ENCODE measurements around the gene PLK3. TPM values are rescaled to one million over a fixed set of nuclear protein-coding genes. Genes with fewer than 3 reads are reported as not detected.

PLK3 gene
- total RNA-seq, 2 donors from 2014 or later = 389 to 523 TPM

DNA sequence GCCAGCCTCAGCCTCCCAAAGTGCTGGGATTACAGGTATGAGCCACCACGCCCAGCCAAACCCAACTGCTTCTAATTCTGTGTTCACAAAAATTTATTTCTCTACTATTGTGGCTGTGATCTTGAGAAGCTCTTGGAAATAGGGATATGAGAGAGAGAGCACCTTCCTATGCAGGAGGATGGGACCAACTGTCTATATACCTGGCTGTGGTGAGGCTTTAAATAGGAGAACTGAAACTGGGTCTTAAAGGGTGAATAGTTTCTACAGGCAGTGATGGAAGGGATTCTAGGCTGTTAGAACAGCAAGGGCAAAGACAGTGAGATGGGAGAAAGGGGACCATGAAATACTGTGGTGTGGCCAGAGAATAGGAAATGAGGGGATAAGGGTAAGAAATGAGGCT, 51.1 kb downstream of the PLK3 start:
- H3K9me3 ChIP-seq (ENCODE audit: control insufficient read depth, low read length, poor library complexity, severe bottlenecking) = no peaks in the 10 kb centered on the region

DNA sequence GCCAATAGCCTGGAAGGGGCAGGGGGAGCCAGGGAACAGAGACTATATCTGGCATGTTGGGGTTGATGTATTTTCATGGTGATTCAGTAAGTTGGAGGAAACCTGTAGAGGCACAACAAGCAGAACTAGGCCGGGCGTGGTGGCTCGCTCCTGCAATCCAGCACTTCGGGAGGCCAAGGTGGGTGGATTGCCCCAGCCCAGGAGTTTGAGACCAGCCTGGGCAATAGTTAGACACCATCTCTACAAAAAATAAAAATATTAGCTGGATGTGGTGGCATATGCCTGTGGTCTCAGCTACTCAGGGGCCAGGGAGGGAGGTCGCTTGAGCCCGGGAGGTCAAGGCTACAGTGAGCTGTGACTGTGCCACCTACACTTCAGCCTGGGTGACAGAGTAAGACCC, 53.0 kb downstream of the PLK3 start:
- H3K27me3 Mint-ChIP-seq = no peaks in the 10 kb centered on the region
- no peak for ATAC-seq
- no peak overlapping the region for H3K27ac Mint-ChIP-seq
- no peaks in the 10 kb centered on the region for H3K9me3 ChIP-seq (ENCODE audit: control insufficient read depth, low read length, poor library complexity, severe bottlenecking)
- H3K36me3 Mint-ChIP-seq (ENCODE audit: low read depth) = peaks cover 13% of the 10 kb centered on the region
- no peak overlapping the region for H3K4me3 Mint-ChIP-seq
- no peak for DNase-seq
- peaks cover 9% of the 10 kb centered on the region for H3K4me1 Mint-ChIP-seq

More for the DNA sequence above, 51.1 kb downstream of the PLK3 start:
- H3K27me3 Mint-ChIP-seq = no peaks in the 10 kb centered on the region
- H3K27ac Mint-ChIP-seq = no peak overlapping the region
- peaks cover 9% of the 10 kb centered on the region for H3K4me1 Mint-ChIP-seq
- DNase-seq (no peak), ATAC-seq (no peak)
- H3K4me3 Mint-ChIP-seq = no peak overlapping the region
- H3K36me3 Mint-ChIP-seq (ENCODE audit: low read depth) = peaks cover 11% of the 10 kb centered on the region

DNA sequence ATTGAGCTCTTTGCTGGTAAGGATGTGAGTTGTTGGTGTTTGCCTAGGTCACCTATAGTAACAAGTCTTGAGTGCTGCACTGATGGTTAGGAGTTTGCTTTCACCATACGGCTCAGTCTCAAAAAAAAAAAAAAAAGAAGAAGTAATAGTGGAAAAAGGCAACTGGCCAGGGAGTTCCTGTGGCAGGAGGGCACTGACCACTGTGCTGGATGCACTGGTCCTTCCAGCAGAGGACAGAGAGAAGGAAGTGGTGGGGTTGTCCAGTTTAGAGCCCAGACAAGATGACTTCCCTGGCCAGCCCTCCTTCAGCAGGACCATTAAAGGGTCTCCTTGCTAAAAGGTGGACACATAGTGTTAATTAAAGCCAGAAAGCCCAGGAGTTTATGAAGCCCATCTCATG, 54.8 kb downstream of the PLK3 start:
- H3K27me3 Mint-ChIP-seq = no peaks in the 10 kb centered on the region
- H3K4me3 Mint-ChIP-seq = no peak overlapping the region
- H3K9me3 ChIP-seq (ENCODE audit: control insufficient read depth, low read length, poor library complexity, severe bottlenecking) = no peaks in the 10 kb centered on the region
- no peak overlapping the region for H3K27ac Mint-ChIP-seq
- peaks cover 9% of the 10 kb centered on the region for H3K4me1 Mint-ChIP-seq
- ATAC-seq = no peak
- DNase-seq = no peak
- peaks cover 13% of the 10 kb centered on the region for H3K36me3 Mint-ChIP-seq (ENCODE audit: low read depth)

Other genes with a start within 250 kb of the PLK3 start
- gene TMEM53, start 125.9 kb upstream of the PLK3 start, total RNA-seq = 1 to 10 TPM; 2.6 to 2.8 TPM
- gene ARMH1, start 125.7 kb upstream of the PLK3 start, total RNA-seq = 10 to 100 TPM; 53.0 to 56.8 TPM
- gene RNU5D-1, start 69.2 kb upstream of the PLK3 start, total RNA-seq = not detected
- gene KIF2C, start 60.5 kb upstream of the PLK3 start, total RNA-seq = 1 to 10 TPM; 1.4 to 1.7 TPM
- 1,000 to 10,000 TPM; 2,841 to 3,014 TPM for gene RPS8, start 24.8 kb upstream of the PLK3 start, total RNA-seq
- 1 to 10 TPM; 1.1 to 1.4 TPM for gene BEST4, start 12.2 kb upstream of the PLK3 start, total RNA-seq
- gene DYNLT4, start 7.0 kb downstream of the PLK3 start, total RNA-seq = 1 to 10 TPM; 5.5 to 6.2 TPM
- gene BTBD19, start 8.1 kb downstream of the PLK3 start, total RNA-seq = 10 to 100 TPM; 43.1 to 56.6 TPM
- gene PTCH2, start 42.9 kb downstream of the PLK3 start, total RNA-seq = 1 to 10 TPM; 1.6 to 1.7 TPM
- gene EIF2B3, start 186.2 kb downstream of the PLK3 start, total RNA-seq = 10 to 100 TPM in 1 of 2 donors, 1 to 10 TPM in 1; 9.0 to 13.0 TPM
- 10 to 100 TPM; 39.2 to 45.5 TPM for gene HECTD3, start 210.9 kb downstream of the PLK3 start, total RNA-seq
- 10 to 100 TPM; 47.8 to 51.9 TPM for gene UROD, start 211.9 kb downstream of the PLK3 start, total RNA-seq

All from T-helper 17 cell (primary cell).